HPDE6-E6E7 (cell line): ENCODE measurements around the gene SMPD2.

ENCODE experiments used
- DNase-seq: peaks from one replicate; pipeline ENCODE4 v3.0.0; 2011; ENCODE audit warnings: missing footprints; ENCODE audit errors: extremely low spot score

SMPD2 gene

GRCh38 chr6:109447087-109447486, 6.6 kb downstream of the SMPD2 start:
- no peak for DNase-seq

- no peak for DNase-seq
Observed at GRCh38 chr6:109447878-109448555, 7.5 kb downstream of the SMPD2 start.

GRCh38 chr6:109448615-109449014, 8.1 kb downstream of the SMPD2 start:
- no peak for DNase-seq

GRCh38 chr6:109449064-109449794, 8.7 kb downstream of the SMPD2 start:
- no peak for DNase-seq

- DNase-seq, result no peak
Observed at GRCh38 chr6:109449795-109450673, 9.5 kb downstream of the SMPD2 start.

GRCh38 chr6:109450801-109451200, 10.3 kb downstream of the SMPD2 start:
- no peak for DNase-seq

- DNase-seq, result no peak
Observed at GRCh38 chr6:109451376-109451775, 10.9 kb downstream of the SMPD2 start.

GRCh38 chr6:109452181-109452580, 11.7 kb downstream of the SMPD2 start:
- no peak for DNase-seq

GRCh38 chr6:109453156-109453555, 12.6 kb downstream of the SMPD2 start:
- no peak for DNase-seq

GRCh38 chr6:109453594-109454495, 13.3 kb downstream of the SMPD2 start:
- DNase-seq, result no peak

GRCh38 chr6:109454496-109455436, 14.2 kb downstream of the SMPD2 start:
- DNase-seq, result no peak

GRCh38 chr6:109455437-109456110, 15.1 kb downstream of the SMPD2 start, which contains the start of gene MICAL1:
Gene MICAL1 (minus strand): TSS chr6:109455772. CDS start chr6:109454196, 1,576 bp downstream.
- peak; percentile 44 for DNase-seq

- no peak for DNase-seq
Observed at GRCh38 chr6:109456111-109456583, 15.6 kb downstream of the SMPD2 start.

GRCh38 chr6:109456710-109457561, 16.4 kb downstream of the SMPD2 start:
- DNase-seq, result no peak

GRCh38 chr6:109457562-109457996, 17.1 kb downstream of the SMPD2 start:
- DNase-seq, result no peak

- DNase-seq, result no peak
Observed at GRCh38 chr6:109458774-109459531, 18.4 kb downstream of the SMPD2 start.

- no peak for DNase-seq
Observed at GRCh38 chr6:109460161-109460829, 19.8 kb downstream of the SMPD2 start.
